GM12892 (cell line): ENCODE results near the gene CGB5.

Experiments used
- POLR2A ChIP-seq: IDR thresholded peaks from 2 replicates; pipeline ENCODE4 v1.6.1; 2011; ENCODE audit warnings: low read depth, low read length, control low read depth
- POLR2AphosphoS5 ChIP-seq: IDR thresholded peaks from 2 replicates; pipeline ENCODE4 v1.6.1; 2011; ENCODE audit warnings: low read depth, low read length, control low read depth

DNA sequence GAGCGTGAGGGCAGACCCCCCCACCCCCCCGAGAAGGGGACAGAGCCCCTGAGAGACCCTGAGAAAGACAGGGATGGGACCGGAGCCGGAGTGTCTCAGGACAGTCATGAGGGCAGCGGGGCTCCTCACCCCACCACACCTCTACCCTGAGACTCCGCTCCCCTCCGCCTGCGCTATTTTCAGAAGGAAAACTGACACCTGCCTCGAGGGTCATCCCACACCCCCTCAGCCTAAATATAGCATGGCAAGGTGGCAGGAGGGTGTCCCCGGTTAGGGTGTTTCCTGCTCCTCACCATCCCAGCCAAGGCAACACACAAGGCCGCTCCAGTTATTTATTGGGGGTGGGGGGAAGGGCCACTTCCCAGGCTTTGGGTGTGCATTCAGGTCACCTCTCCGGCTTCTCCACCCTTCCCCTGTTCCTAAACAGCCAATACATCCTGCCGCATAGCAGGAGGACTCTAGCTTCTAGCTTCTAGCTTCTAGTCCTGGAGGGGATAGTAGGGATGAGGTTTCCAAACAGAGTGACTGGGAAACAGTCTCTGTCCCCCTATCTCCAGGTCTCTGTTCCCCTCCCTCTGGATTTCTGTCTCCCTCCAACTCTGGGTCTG is 22.4 kb downstream of the CGB5 start:
- TF ChIP-seq POLR2A (no peak), POLR2AphosphoS5 (no peak)
